ENCODE data around the gene VKORC1L1.

The VKORC1L1 gene

GRCh38 chr7:65946904-65947303 is 74.0 kb downstream of the VKORC1L1 start:
- H3K27ac ChIP-seq (replicated peaks): no peak overlapping the region
- no peaks in the 10 kb centered on the region for H3K27me3 ChIP-seq (ENCODE audit: insufficient read depth, poor library complexity, severe bottlenecking)
- DNase-seq (ENCODE audit: low read depth in 1 of 2, low spot score in 1 of 2): no peak
- no peak for TF ChIP-seq SPI1 (IDR thresholded peaks at IDR 0.05; ENCODE audit: borderline replicate concordance, low read depth)
- TF ChIP-seq GABPA (IDR thresholded peaks at IDR 0.05; ENCODE audit: low read depth): no peak
- no peak for TF ChIP-seq REST (IDR thresholded peaks at IDR 0.05; ENCODE audit: insufficient replicate concordance, low read depth)
- no peak for TF ChIP-seq POLR2AphosphoS5 (IDR thresholded peaks at IDR 0.05; ENCODE audit: low read depth)
- no peak for TF ChIP-seq CTCF (IDR thresholded peaks at IDR 0.05; ENCODE audit: insufficient read depth, low read length)
- H3K4me3 ChIP-seq (replicated peaks; ENCODE audit: insufficient read depth, low read length): no peak overlapping the region

GRCh38 chr7:65951837-65952578 is 79.1 kb downstream of the VKORC1L1 start:
- no peak for TF ChIP-seq CTCF (IDR thresholded peaks at IDR 0.05; ENCODE audit: insufficient read depth, low read length)
- no peak for TF ChIP-seq GABPA (IDR thresholded peaks at IDR 0.05; ENCODE audit: low read depth)
- no peak for TF ChIP-seq POLR2AphosphoS5 (IDR thresholded peaks at IDR 0.05; ENCODE audit: low read depth)
- no peak for TF ChIP-seq REST (IDR thresholded peaks at IDR 0.05; ENCODE audit: insufficient replicate concordance, low read depth)
- no peak overlapping the region for H3K27ac ChIP-seq (replicated peaks)
- no peak for DNase-seq (ENCODE audit: low read depth in 1 of 2, low spot score in 1 of 2)
- no peaks in the 10 kb centered on the region for H3K27me3 ChIP-seq (ENCODE audit: insufficient read depth, poor library complexity, severe bottlenecking)
- no peak overlapping the region for H3K4me3 ChIP-seq (replicated peaks; ENCODE audit: insufficient read depth, low read length)

GRCh38 chr7:65953001-65953720 is 80.3 kb downstream of the VKORC1L1 start:
- no peak for DNase-seq (ENCODE audit: low read depth in 1 of 2, low spot score in 1 of 2)
- Histone ChIP-seq H3K27me3 (ENCODE audit: insufficient read depth, poor library complexity, severe bottlenecking) (no peaks in the 10 kb centered on the region), H3K4me3 (replicated peaks; ENCODE audit: insufficient read depth, low read length) (no peak overlapping the region), H3K27ac (replicated peaks) (no peak overlapping the region)
- TF ChIP-seq REST (IDR thresholded peaks at IDR 0.05; ENCODE audit: insufficient replicate concordance, low read depth): no peak
- no peak for TF ChIP-seq SPI1 (IDR thresholded peaks at IDR 0.05; ENCODE audit: borderline replicate concordance, low read depth)
- no peak for TF ChIP-seq POLR2AphosphoS5 (IDR thresholded peaks at IDR 0.05; ENCODE audit: low read depth)
- no peak for TF ChIP-seq GABPA (IDR thresholded peaks at IDR 0.05; ENCODE audit: low read depth)
- TF ChIP-seq CTCF (IDR thresholded peaks at IDR 0.05; ENCODE audit: insufficient read depth, low read length): no peak
